BJ (cell line): Measurements from ENCODE around the gene SPEM2. TPM values are rescaled to one million over a fixed set of nuclear protein-coding genes. Genes with fewer than 3 reads are reported as not detected.

Source experiments
- CTCF ChIA-PET: fragments of 350-600 bp; formaldehyde crosslinking; extraction: SDS; loops from one replicate; lab custom pipeline; 2021; ENCODE audit warnings: antibody characterized with exemption, inconsistent platforms; lab: Yijun Ruan, JAX
- POLR2A ChIA-PET: fragments of 300-600 bp; sonication (Branson Sonifier 250); formaldehyde crosslinking; extraction: SDS; loops from one replicate; lab custom pipeline; 2021; ENCODE audit warnings: antibody characterized with exemption; lab: Charles Lee
- DNase-seq: peaks from one replicate; pipeline ENCODE4 v3.0.0-alpha.2; 2011; ENCODE audit warnings: low read depth
- H3K27me3 ChIP-seq: 2 replicates; pipeline ENCODE4 v1.6.0; 2011; ENCODE audit warnings: low read length; ENCODE audit not compliant: control insufficient read depth, insufficient read depth
- H3K36me3 ChIP-seq: 2 replicates; pipeline ENCODE4 v1.5.1; 2011; ENCODE audit warnings: low read length; ENCODE audit not compliant: control insufficient read depth, insufficient read depth
- H3K4me3 ChIP-seq: 2 replicates; pipeline ENCODE4 v1.5.1; 2011; ENCODE audit warnings: low read depth, mild to moderate bottlenecking, control low read depth, low read length
- CTCF ChIP-seq: IDR thresholded peaks from 2 replicates; pipeline ENCODE4 v1.5.1; 2011; ENCODE audit warnings: low read depth, mild to moderate bottlenecking, control low read depth, inconsistent platforms, low read length, moderate library complexity; ENCODE audit not compliant: insufficient read depth
- polyA plus RNA-seq: library from polyadenylated mRNA; depleted of rRNA; stranded (reverse); fragments of >200 nt; gene quantifications from 2 replicates; pipeline ENCODE4 v1.2.3, GENCODE V29; 2011

The SPEM2 gene
- polyA plus RNA-seq, 1 experiment: not detected

DNA sequence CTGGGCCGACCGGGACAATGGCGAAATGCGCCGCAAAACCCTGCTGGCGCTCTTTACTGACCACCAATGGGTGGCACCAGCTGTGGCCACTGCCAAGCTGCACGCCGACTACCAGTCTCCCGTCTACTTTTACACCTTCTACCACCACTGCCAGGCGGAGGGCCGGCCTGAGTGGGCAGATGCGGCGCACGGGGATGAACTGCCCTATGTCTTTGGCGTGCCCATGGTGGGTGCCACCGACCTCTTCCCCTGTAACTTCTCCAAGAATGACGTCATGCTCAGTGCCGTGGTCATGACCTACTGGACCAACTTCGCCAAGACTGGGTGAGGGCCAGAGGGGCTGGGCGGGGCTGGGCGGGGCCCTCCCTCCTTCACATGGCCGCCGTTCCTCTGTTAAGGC, 9.6 kb upstream of the SPEM2 start:
- peaks cover 16% of the 10 kb centered on the region for H3K36me3 ChIP-seq
- ChIA-PET CTCF (no interaction called here), POLR2A (no interaction called here)
- H3K4me3 ChIP-seq: no peak overlapping the region
- no peak for TF ChIP-seq CTCF
- H3K27me3 ChIP-seq: no peaks in the 10 kb centered on the region
- DNase-seq: no peak

DNA sequence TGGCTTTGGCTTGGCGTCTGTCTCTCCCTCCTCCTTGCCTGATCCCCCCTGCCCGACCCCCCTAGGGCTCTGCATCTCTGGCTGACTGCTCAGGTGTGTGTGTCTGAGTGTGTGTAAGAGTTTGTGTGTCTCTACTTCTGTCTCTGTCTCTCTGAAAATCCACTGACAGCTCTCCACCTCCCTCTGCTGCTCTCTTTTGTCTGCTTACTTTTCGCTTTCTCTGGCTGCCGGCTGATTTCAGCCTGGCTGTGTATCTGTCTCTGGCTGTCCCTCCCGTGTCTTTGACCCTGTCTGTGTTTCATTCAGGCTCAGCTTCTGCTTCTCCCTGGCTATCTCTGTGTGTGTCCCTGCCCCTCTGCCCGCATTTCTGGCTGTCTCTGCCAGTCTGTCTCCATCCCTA, 9.1 kb upstream of the SPEM2 start:
- Histone ChIP-seq H3K36me3 (peaks cover 16% of the 10 kb centered on the region), H3K4me3 (no peak overlapping the region), H3K27me3 (no peaks in the 10 kb centered on the region)
- ChIA-PET CTCF (no interaction called here), POLR2A (no interaction called here)
- DNase-seq: no peak
- TF ChIP-seq CTCF: no peak

- DNase-seq: no peak
Measured at GRCh38 chr17:7417056-7417655, 8.3 kb upstream of the SPEM2 start.

GRCh38 chr17:7418472-7419152, 6.8 kb upstream of the SPEM2 start:
- ChIA-PET CTCF (no interaction called here), POLR2A (no interaction called here)
- no peak for TF ChIP-seq CTCF
- peaks cover 16% of the 10 kb centered on the region for H3K36me3 ChIP-seq
- no peaks in the 10 kb centered on the region for H3K27me3 ChIP-seq
- DNase-seq: no peak
- no peak overlapping the region for H3K4me3 ChIP-seq

More at GRCh38 chr17:7417056-7417655, 8.3 kb upstream of the SPEM2 start:
- no peak for TF ChIP-seq CTCF
- CTCF ChIA-PET: no interaction called here
- Histone ChIP-seq H3K27me3 (no peaks in the 10 kb centered on the region), H3K36me3 (peaks cover 16% of the 10 kb centered on the region), H3K4me3 (no peak overlapping the region)
- POLR2A ChIA-PET: no interaction called here

GRCh38 chr17:7419819-7420610, 5.4 kb upstream of the SPEM2 start, which contains the start of gene SPEM1:
TSS of gene SPEM1 (plus strand) at chr17:7420324. CDS start at chr17:7420385, 61 bp downstream.
- POLR2A ChIA-PET: no interaction called here

More at GRCh38 chr17:7419819-7420610, 5.4 kb upstream of the SPEM2 start, which contains the start of gene SPEM1:
- CTCF ChIA-PET: interaction anchor here (0.9 to 1.2 kb wide), 4 partner anchors 10 to 141 kb away, joined by 3 read pairs; no protein-coding TSS in a partner anchor
- no peak for DNase-seq
- Histone ChIP-seq H3K4me3 (no peak within 1 kb of the TSS), H3K36me3 (peaks cover 14% of the 10 kb centered on the region), H3K27me3 (no peaks in the 10 kb centered on the region)
- no peak for TF ChIP-seq CTCF
